Frontal cortex (tissue), 4 donors: ENCODE measurements around the gene STEAP1B. TPM values are rescaled to one million over a fixed set of nuclear protein-coding genes. Genes with fewer than 3 reads are reported as not detected.
"Not testable (repeated sequence)": the region's sequence is repeated elsewhere in the genome, so short reads cannot be mapped to it uniquely, and the experiment has no call there.

Experiments used
- DNase-seq, 2 donors: peaks; one replicate each; pipeline ENCODE4 v3.0.0; 2012; ENCODE audit warnings: low spot score in 2 of 2
- FAIRE-seq: peaks from 2 replicates; lab custom pipeline; 2012; peaks lifted over from hg19 to GRCh38; lab: Jason Lieb, UNC
- total RNA-seq: library from RNA; depleted of rRNA; stranded (reverse); fragments of >200 nt; gene quantifications from one replicate; pipeline ENCODE4 v1.2.3, GENCODE V29; 2014
- donor health status: control.
- donor health status: control.
- donor health status: control.

Gene STEAP1B
- 2.4 TPM for total RNA-seq

DNA sequence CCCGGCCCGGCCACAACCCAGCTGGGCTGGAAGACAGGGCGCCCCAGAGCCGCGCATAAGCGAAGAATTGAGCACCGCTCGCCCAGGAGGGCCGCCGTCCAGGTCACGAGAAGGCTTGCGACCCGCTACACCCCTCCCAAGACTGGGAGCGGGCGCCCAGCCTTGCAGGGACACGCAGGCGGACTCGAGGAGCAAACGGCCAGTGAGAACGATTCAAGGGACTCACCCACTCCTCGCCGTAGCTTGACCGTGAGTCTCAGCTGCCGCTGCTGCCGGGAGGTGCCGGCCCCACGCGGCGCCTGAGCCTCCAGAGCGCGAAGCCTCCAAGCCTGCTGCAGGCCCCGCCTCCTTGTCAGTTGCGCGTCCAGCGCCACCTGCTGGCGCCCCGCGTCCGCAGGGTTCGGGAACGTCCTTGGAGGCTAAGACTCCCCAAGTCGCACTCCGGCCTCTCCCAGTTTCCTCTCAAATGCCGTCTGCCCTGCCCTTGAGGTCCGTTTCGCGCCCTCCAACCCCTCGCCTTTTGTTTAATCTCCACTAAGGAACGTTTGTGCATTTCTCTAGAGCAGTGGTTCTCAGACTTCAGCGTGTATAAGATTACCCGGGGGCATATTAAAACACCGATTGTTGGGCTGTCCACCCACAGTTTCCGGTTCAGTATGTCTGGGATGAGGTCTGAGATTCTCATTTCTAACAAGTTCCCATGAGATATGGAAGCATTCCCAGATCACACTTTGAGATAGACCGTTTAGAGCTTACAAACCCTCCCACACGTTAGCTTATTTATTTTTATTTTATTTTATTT, at the start of gene STEAP1B:
Gene STEAP1B (minus strand): TSS at position 301 of the 802 bp plus-strand sequence. CDS start 5,333 bp downstream, outside the sequence.
- not testable (repeated sequence) for FAIRE-seq
- DNase-seq: peak; percentile 51 to 73

DNA sequence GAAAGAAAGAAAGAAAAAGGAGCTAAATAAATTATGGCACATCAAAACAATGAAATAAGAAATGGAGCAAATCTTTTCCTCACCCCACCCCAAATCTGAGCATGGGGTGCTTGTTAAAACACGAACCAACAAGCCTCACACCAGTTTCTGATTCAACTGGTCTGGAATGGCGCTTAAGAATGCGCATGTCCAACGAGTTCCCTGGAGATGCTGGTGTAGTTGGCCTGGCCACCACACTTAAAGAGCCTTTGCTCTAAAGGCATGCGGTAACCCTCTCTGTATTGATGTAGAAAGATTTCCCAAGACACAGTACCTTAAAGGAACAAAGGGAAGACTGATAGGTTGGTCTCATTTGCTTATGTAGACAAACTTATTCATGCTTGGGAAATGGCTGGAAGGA, 49.1 kb upstream of the STEAP1B start:
- FAIRE-seq (no peak), DNase-seq (no peak)

DNA sequence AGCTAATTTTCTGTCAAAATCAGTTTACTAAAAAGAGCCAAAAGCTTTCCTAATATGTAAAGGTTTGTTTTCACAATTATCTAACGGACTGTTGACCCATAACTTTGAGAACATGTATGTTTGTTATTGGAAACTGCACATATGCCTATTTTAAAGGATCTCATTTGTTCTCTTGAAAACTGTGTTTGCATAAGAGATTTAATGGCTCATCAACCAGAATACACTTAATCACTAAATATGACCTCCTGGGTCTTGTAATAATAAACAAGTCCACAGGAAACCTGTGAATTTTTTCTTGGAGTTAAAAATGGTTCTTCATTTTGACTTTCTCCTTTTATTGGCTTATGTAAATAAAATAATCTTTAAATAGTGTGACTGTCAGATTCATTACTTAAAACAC, 48.3 kb upstream of the STEAP1B start:
- DNase-seq: no peak
- FAIRE-seq: no peak

DNA sequence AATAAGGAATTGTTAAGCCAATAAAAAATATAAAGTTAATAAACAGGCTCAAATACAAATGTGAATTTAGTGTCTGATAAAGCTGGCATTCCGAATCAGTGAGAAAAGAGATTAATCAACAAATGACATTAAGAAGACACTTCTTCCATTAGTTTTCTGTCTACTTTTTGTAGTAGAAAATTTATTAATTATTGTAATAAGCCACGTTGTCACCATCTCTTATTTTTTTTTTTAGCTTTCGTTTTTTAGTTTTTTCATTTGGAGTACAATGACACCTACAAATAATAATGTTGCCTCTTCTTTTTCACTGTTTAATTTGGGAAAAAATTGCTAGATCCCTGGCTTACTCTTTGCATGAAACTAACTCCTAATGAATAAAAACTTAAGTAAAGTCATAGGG, 46.8 kb upstream of the STEAP1B start:
- FAIRE-seq: no peak
- DNase-seq: no peak

DNA sequence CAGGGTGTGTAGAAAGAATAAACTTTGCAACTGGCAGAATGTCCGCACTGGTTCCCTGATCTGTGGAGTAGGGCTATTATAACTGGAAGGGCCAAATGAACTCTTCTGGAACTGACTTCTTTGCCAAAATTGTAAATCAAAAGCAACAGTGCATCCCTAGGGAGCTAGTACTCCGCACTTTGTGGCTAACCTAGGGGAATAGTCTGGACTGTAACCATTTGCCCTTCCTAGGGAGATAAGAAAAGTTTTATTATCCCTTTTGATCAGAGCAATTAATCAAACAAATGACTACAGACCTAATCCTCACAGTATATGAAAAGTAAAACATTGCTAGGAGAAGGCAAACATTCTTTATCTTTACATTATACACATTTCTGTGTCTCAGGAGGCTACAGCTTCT, 45.5 kb upstream of the STEAP1B start:
- FAIRE-seq: no peak
- DNase-seq: no peak

DNA sequence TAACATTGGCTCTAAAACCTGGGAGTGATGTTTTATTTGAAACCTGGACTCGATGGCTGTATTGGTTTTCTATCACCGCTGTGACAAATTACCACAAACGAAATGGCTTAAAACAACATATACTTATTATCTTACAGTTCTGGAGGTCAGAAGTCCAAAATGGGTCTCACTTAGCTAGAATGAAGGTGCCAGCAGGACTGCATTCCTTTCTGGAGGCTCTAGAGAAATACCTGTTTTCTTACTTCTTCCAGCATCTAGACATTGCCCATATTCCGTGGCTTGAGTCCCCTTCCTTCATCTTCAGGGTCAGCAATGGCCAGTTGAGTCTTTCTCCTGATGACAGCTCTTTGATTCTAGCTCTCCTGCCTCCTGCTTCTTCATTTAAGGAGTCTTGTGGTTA, 44.3 kb upstream of the STEAP1B start:
- DNase-seq: no peak
- no peak for FAIRE-seq

DNA sequence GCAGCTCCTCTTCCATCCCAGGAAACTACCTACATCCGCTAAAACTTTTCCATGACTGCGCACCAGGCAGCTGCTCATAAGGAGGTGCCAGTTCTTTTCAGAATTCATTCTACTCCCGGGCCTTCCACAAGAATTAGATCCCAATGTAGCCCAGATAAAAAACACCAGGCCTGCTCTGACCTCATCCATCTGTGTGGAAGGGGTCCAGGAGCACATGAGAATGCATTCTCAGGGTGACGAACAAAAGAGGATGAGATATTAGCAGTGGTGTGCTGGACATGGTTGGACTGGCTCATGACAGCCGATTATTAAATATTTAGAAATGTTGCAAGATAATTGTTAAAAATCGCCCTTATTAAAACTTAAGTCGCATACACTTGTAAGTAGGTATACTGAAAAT, 43.2 kb upstream of the STEAP1B start:
- DNase-seq (no peak), FAIRE-seq (no peak)

DNA sequence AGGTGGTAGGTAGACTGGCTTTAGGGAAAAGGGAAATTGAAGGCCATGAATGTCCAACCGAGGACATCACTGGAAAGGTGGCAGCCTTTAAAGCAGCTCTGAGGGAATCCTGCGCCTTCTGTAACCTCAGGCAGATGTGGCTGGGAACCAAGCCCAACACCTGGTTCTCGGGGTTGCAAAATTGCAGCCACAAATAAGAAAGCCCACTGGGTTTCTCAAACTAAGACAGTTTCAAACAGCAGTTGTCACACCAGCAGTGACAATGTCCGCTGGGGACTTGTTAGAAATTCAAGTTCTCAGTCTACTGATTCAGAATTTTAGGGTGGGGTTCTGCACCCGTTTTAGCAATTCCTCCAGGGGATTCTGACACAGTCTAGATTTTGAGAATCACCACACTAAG, 42.7 kb upstream of the STEAP1B start:
- FAIRE-seq: no peak

DNA sequence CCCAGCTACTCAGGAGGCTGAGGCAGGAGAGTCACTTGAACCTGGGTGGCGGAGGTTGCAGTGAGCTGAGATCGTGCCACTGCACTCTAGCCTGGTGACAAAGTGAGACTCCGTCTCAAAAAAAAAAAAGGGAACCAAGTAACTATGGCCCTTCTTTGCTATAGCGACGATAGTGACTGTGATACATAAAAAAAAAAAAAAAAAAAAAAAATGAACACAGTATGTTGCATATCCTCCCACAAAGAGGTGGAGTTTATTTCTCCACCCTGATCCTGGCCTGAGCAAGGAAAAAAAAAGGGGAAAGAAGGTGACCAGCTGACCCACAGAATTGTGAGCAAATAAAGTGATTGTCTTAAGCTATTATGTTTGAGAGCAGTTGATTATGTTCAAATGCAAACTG, 42.3 kb upstream of the STEAP1B start:
- no peak for DNase-seq
- no peak for FAIRE-seq

More for the DNA sequence above, 42.7 kb upstream of the STEAP1B start:
- no peak for DNase-seq

DNA sequence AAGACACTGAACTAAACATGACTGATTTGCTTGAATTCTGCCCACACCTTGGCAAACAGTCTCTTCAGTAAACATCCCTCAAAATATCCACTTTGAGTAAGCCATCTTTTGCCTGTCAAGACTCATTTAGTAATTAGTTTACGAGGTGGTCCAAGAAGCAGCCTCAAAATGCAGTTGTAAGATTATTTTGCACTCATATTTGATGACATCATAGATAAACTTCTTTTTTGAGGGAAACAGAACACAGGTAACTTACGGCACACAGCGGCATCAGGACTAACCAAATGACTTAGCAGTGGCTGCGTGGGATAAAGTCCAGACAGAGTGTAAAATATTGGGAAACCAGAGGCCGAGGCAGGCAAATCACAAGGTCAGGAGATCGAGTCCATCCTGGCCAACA, 41.8 kb upstream of the STEAP1B start:
- DNase-seq: no peak
- FAIRE-seq: no peak

DNA sequence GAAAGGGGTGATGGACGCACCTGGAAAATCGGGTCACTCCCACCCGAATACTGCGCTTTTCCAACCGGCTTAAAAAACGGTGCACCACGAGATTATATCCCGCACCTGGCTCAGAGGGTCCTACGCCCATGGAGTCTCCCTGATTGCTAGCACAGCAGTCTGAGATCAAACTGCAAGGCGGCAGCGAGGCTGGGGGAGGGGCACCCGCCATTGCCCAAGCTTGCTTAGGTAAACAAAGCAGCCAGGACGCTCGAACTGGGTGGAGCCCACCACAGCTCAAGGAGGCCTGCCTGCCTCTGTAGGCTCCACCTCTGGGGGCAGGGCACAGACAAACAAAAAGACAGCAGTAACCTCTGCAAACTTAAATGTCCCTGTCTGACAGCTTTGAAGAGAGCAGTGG, 28.5 kb upstream of the STEAP1B start:
- FAIRE-seq, DNase-seq: not testable (repeated sequence)

DNA sequence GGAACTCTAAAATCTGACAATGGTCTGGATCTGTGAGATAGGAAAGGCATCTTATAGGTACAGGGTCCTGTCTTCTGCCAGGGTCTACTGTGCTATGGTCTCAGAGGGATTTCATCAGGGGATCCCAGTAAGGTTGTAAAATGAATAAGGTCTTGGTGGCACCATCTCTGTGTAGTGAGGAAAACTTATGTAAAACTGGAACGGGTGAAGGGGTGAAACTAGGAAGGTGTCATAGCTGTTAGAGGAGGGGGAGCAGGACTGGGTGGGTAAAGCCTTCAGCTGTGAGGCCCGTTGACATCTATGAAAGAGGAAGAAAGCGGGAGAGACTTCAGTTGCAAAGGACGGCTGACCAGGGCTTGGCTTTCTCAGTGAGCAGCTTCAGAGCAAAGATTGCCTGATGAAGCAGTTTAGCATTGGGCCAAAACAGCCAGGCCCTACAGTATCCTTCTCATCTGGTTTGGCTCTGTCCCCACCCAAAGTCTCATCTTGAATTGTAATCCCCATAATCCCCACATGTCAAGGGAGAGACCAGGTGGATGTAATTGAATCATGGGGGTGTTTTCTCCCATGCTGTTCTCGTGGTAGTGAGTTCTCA, 24.5 kb upstream of the STEAP1B start:
- not testable (repeated sequence) for FAIRE-seq, DNase-seq

DNA sequence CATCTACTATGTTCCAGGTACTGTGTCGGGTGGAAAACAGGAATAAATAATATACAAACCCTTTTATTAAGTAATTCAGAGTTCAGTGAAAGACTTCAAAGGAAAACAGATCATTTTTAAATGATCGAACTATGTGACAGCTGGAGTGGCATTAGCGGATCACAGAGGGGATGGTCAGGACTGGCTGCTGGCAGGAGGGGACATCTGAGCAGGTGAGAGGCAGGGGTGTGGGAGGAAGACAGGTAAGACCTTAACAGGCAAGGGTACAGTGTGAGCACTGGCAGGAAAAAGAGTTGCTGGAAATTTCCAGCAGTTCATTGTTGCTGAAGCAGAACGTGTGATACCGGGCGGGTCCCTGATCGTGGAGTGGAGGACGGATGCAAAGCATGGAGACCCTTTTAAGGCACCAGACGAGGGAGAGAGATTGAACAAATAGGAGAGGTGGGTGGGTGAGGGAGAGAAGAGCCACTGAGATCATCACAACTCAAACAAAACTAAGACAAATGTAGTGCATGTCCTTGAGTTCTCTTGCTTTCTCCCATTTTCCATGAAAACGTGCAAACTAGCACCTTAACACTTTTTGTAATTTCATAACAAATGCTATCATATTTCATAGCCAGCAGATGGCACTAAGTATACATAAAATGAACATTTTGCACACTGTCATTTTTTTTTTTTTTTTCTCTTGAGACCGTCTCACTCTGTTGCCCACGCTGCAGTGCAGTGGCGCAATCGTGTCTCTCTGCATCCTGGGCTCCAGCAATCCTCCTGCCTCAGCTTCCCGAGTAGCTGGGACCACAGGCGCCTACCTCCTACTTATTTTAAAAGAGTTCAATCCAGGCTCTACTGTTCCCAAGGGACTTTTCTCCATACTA, 23.7 kb upstream of the STEAP1B start:
- DNase-seq, FAIRE-seq: not testable (repeated sequence)

DNA sequence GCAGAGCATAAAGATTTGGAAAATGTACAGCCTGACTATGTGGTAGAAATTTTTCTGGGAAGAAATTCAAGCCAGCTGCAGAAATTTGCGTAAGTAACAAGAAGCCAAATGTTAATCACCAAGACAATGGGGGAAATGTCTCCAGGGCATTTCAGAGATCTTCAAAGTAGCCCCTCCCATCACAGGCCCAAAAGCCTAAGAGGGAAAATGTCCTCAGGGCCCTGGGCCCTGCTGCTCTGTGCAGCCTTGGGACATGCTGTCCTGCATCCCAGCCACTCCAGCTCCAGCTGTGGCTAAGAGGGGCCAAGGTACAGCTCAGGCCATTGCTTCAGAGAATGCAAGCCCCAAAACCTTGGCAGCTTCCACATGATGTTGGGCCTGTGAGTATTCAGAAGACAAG, 19.6 kb upstream of the STEAP1B start:
- not testable (repeated sequence) for DNase-seq, FAIRE-seq

DNA sequence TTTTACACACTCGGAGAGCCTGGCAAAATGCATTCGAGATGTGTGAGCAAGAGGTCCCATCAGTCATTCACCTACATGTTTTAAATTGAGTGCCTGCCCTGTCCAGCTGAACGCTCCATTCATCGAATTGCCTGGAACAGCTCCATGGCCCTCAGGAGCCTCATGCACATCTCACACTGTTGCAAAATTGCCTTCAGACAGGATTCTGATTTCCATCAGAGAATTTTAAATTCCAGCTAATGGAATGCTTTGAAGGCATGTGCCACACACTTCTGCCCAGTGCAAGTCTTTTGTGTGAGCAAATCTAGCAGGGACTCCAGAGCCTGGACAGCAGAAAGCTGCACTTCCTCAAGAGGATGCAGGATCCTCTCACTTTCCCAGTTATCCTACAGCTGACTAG, 17.0 kb upstream of the STEAP1B start:
- not testable (repeated sequence) for DNase-seq, FAIRE-seq

DNA sequence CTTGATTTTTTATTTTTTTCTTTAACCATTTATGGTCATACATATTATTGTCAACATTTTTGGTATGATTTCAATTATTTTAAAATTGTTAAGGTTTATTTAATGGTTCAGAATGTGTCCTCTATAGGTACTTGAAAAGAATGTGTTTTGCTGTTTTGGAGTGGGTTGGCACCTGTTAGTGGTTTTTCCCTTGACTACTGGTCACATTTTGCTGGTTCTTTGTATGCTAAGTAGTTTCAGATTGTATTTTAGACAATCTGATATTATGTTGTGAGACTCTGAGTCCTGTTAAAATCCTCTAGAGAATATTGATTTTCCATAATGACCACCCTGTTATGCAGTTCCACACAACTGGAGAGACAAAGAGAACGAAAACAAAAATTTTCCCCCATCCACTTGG, 15.0 kb upstream of the STEAP1B start:
- FAIRE-seq, DNase-seq: not testable (repeated sequence)

DNA sequence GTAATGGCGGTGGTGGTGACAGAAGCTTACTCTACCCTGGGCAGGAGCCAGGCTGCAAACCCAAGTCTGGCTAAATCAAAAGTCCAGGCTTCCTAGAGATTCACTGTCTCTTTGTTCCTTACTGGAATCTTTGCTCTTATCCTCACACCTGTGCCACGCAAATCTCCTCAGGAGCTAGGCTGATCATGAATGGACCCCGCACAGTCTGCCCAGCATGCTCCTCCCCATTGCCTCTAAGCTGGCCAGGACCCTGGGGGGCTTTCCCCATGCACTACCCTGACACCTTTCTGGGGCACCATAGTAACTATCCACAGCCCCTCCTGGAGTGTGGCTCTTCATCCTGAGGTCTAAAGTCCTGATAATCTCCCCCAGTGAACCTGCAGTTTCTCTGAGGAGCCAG, 7.3 kb upstream of the STEAP1B start:
- not testable (repeated sequence) for DNase-seq, FAIRE-seq

DNA sequence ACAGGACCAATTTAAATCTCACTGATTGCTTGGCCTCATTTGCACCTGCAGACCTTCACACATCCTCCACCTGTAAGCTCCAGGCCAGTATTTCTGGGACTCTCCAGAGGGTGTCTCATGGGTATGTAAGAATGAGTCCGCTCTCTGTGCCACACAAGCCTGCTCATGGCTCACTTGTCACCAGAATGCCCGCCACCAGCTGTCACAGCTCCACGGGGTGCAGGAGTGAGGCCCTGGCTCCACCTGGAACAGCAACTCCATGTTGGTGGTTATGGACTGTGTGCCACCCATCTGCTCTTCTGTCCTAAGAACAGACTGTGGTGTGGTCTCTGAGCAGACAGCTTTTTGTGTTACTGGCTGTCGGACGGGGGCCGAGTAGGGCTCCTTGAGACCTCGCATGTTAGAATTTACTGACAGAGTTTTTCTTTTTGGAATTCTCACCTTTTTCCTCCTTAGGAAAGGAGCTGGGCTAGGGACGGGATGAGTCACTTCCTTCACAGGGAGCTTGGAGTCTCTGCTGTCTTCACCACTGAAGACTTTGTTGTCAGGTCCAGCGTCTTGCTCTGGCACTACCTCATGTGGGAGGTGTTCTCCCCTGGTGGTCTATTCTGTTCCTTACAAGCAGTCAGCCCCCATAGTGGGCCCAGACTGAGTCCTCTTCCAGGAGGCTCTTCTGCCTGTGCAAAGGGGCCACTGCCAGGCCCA, 6.5 kb upstream of the STEAP1B start:
- DNase-seq, FAIRE-seq: not testable (repeated sequence)

DNA sequence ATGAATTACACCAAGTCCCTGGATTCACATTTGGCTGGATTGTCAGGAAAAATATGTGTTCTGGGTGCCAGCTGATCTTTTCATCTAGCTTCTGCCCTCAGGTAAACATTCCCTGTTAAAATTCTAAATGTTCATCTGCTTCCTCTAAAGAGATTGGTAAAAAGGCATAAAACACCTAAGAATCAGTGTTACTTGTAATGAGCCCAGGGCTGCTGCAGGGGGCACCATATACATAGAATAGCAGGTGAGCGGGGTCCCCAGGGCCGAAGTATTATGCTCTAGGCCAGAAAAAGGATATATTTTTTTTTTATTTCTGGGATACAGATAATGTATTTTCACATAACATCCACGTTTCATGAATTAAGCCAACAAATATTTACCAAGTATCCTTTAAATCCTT, 4.5 kb upstream of the STEAP1B start:
- DNase-seq, FAIRE-seq: not testable (repeated sequence)

DNA sequence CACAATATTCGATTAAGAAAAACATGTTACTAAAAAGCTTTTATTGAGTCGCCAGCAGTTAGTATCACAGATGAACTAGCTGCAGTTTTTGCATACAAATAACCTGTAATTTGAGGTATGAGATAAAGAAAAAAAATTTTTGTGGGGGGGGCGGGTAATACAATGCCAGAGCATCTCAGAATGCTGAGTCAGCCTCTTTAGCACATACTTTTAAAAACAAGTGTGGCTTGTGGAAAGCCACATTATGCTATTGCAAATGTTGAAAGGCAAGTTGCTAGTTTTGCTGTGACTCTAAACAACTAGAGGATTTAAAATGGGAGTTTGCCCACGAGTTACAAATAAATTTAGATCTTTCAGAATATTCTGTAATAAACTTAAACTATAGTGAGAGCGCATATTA, 2.1 kb upstream of the STEAP1B start:
- DNase-seq, FAIRE-seq: not testable (repeated sequence)
